ENCODE data around the gene PBX2. TPM values are rescaled to one million over a fixed set of nuclear protein-coding genes. Genes with fewer than 3 reads are reported as not detected.

Gene PBX2
- total and polyA plus RNA-seq, 4 experiments from 2014 or later, result 0.57 to 192 (median 94.7) TPM

GRCh38 chr6:32191696-32192607 lies 1.9 kb upstream of the PBX2 start:
- peak overlapping the region; percentile 81 to 99 for H3K4me3 ChIP-seq (ENCODE audit: low read length in 2 of 2)
- no peaks in the 10 kb centered on the region for H3K27me3 Mint-ChIP-seq
- H3K4me3 Mint-ChIP-seq, result peak overlapping the region; percentile 98 to 100 (median 99)
- peak overlapping the region; percentile 98 for H3K27ac ChIP-seq (ENCODE audit: low read depth, low read length)
- no peaks in the 10 kb centered on the region for H3K27me3 ChIP-seq (ENCODE audit: insufficient read depth, low read length)
- H3K36me3 Mint-ChIP-seq, result peaks cover 37 to 48% of the 10 kb centered on the region in 2 donors
- H3K27ac Mint-ChIP-seq, result peak overlapping the region; percentile 92 to 100 (median 99)
- H3K4me1 Mint-ChIP-seq, result peaks cover 37 to 84% (median 46%) of the 10 kb centered on the region in 4 donors
- H3K4me1 ChIP-seq (ENCODE audit: insufficient read depth, low read length), result peaks cover 55% of the 10 kb centered on the region
- H3K9me3 Mint-ChIP-seq, result no peaks in the 10 kb centered on the region
- no peaks in the 10 kb centered on the region for H3K9me3 ChIP-seq (ENCODE audit: control insufficient read depth in 1 of 2, low read length in 2 of 2)
- ChIA-PET POLR2A (ENCODE audit: partially characterized antibody) (interaction anchor here (0.6 to 12.7 kb wide), 16 partner anchors 12 to 782 kb away, joined by 3 to 408 read pairs (median 5); partner anchors contain the start of genes AGPAT1, ATF6B, DXO and FKBPL), CTCF (ENCODE audit: partially characterized antibody) (interaction anchor here (1.0 to 3.3 kb wide), 5 partner anchors 13 to 74 kb away, joined by 3 to 13 read pairs (median 5); partner anchors contain the start of gene RNF5)
- H3K36me3 ChIP-seq (ENCODE audit: insufficient read depth, low read length), result peaks cover 11% of the 10 kb centered on the region
- intact Hi-C loops (cut with micrococcal nuclease), result loop anchor here (2.0 to 10.0 kb wide), 3 partner anchors 233 to 1223 kb away; partner anchors contain the start of genes CUTA, HSD17B8, NELFE and PHF1
- DNase-seq, result peak in 1 of 5 donors; percentile 70

DNA sequence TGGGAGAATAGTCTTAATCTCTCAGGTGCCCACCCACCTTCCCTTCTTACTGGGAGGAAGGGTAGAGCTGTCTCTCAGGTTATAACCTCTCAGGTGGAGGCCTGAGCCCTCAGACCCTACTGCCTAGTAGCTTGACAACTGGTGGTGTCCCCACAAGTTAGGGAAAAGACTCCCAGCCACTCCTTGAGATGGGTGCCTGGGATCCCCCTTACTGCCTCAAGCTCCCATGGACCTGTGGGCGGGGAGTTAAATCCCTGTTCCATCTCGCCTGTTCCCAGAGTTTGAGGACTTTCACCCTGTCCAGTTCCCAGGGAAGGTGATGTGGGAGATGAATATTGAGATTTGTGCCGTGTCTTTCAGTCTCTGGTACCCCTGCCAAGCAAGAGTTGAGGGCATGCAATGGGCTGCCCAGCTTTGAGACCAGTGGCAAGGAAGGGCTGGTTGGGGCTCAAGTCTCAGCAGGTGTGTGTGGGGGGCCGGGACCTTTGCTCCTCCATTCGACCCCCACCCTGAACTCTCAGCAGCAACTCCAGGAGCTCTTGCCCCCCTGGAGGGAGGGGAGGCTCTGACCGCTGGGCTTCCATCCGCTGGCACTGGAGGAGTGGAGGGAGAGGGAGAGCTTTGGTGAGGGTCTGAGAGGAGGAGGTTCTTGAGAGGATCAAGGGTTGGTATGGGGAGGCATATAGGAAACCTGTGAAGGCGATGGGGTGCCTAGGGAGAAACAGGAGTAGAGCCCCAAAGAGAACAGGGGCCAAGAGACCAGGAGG lies 1.1 kb upstream of the PBX2 start:
- DNase-seq, result no peak
- peak overlapping the region; percentile 98 to 100 (median 99) for H3K4me3 Mint-ChIP-seq

DNA sequence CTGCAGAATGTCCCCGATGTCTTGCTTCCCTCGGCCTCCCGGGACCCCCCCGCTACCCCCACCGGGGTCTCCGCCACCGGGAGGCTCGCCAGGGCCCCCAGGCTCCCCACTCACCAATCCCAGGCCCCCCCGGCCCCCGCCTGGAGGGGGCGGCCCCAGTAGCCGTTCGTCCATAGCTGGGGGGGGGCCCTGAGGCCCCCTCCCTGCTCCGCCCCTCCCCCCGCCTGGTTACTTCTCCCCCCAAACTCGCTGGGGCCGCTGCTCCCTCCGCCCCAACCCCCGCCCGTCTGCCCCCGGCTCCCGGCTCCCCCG lies 304 bp downstream of the PBX2 start:
- Histone ChIP-seq H3K4me3 (ENCODE audit: low read length in 2 of 2) (peak overlapping the region; percentile 44 to 81), H3K9me3 (ENCODE audit: control insufficient read depth in 1 of 2, low read length in 2 of 2) (no peaks in the 10 kb centered on the region), H3K27ac (ENCODE audit: low read depth, low read length) (peak overlapping the region; percentile 98), H3K27me3 (ENCODE audit: insufficient read depth, low read length) (no peaks in the 10 kb centered on the region), H3K36me3 (ENCODE audit: insufficient read depth, low read length) (peaks cover 22% of the 10 kb centered on the region), H3K4me1 (ENCODE audit: insufficient read depth, low read length) (peaks cover 59% of the 10 kb centered on the region)
- ChIA-PET CTCF (ENCODE audit: partially characterized antibody) (interaction anchor here (1.2 to 3.0 kb wide), 2 partner anchors 10 to 35 kb away, joined by 3 to 18 read pairs; no protein-coding TSS in a partner anchor), POLR2A (ENCODE audit: partially characterized antibody) (interaction anchor here (0.9 to 12.7 kb wide), 7 partner anchors 10 to 782 kb away, joined by 3 to 408 read pairs (median 10); partner anchors contain the start of genes AGPAT1, ATF6B, EHMT2 and FKBPL)
- H3K9me3 Mint-ChIP-seq, result peaks cover 0 to 2% (median 0%) of the 10 kb centered on the region in 8 donors
- H3K27me3 Mint-ChIP-seq, result no peaks in the 10 kb centered on the region
- peak overlapping the region in 6 of 7 donors; percentile 86 to 97 (median 94) for H3K27ac Mint-ChIP-seq
- peaks cover 53 to 62% of the 10 kb centered on the region in 2 donors for H3K36me3 Mint-ChIP-seq
- no peak for DNase-seq
- H3K4me1 Mint-ChIP-seq, result peaks cover 42 to 80% (median 49%) of the 10 kb centered on the region in 4 donors
- peak overlapping the region; percentile 86 to 96 (median 92) for H3K4me3 Mint-ChIP-seq
- intact Hi-C loops (cut with micrococcal nuclease), result loop anchor here (1.0 to 10.0 kb wide), 5 partner anchors 11 to 1225 kb away; partner anchors contain the start of genes ATF6B, CUTA, HSD17B8 and PHF1

More for the DNA sequence above, 1.1 kb upstream of the PBX2 start:
- Mint-ChIP-seq H3K4me1 (peaks cover 42 to 85% (median 50%) of the 10 kb centered on the region in 4 donors), H3K9me3 (peaks cover 0 to 2% (median 0%) of the 10 kb centered on the region in 8 donors), H3K36me3 (peaks cover 46 to 57% of the 10 kb centered on the region in 2 donors), H3K27ac (peak overlapping the region; percentile 92 to 100 (median 99)), H3K27me3 (no peaks in the 10 kb centered on the region)
- CTCF ChIA-PET (ENCODE audit: partially characterized antibody), result interaction anchor here (0.9 to 3.3 kb wide), 3 partner anchors 11 to 73 kb away, joined by 3 to 18 read pairs (median 13); no protein-coding TSS in a partner anchor
- POLR2A ChIA-PET (ENCODE audit: partially characterized antibody), result interaction anchor here (0.7 to 12.7 kb wide), 11 partner anchors 11 to 1086 kb away, joined by 3 to 408 read pairs (median 7); partner anchors contain the start of genes AGPAT1, ATF6B, B3GALT4 and BAG6
- Histone ChIP-seq H3K4me1 (ENCODE audit: insufficient read depth, low read length) (peaks cover 59% of the 10 kb centered on the region), H3K9me3 (ENCODE audit: control insufficient read depth in 1 of 2, low read length in 2 of 2) (no peaks in the 10 kb centered on the region), H3K27me3 (ENCODE audit: insufficient read depth, low read length) (no peaks in the 10 kb centered on the region), H3K36me3 (ENCODE audit: insufficient read depth, low read length) (peaks cover 19% of the 10 kb centered on the region), H3K4me3 (ENCODE audit: low read length in 2 of 2) (peak overlapping the region; percentile 81 to 99), H3K27ac (ENCODE audit: low read depth, low read length) (peak overlapping the region; percentile 98)
- intact Hi-C loops (cut with micrococcal nuclease), result loop anchor here (1.0 to 10.0 kb wide), 5 partner anchors 13 to 1224 kb away; partner anchors contain the start of genes ATF6B, CUTA, HSD17B8 and PHF1

DNA sequence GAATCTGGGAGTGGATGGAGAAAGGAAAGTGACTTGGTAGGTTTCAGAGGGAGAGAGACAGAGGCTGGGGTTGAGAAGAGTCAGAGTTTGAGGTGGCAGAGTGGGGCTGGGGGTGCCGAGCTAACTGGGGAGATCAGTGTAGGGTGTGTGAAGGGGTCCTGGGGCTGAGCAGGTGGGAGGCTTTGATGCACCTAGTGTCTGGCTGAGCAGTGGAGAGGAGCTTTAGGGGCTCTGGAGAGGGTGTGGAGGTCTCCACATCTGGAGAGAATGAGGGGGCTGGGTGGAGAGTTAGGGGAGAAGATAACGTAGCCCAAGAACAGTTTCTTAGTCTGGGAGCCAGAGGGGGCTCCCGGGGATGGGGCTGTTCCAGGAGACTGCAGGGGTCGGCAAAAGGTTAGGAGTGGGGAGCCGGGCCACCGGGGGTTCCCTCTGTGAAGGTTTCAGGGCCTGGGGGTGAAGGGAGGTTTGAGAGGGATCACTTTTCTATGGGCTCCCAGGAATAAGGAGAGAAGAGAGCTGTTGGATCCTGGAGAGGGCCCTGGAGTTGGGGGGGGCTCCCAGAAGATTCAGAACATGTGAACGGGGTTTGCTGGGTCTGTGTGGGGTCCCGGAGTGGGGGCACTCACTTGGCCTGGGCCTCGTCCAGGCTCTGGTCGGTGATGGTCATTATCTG lies 797 bp downstream of the PBX2 start:
- no peak for DNase-seq
- Histone ChIP-seq H3K4me1 (ENCODE audit: insufficient read depth, low read length) (peaks cover 57% of the 10 kb centered on the region), H3K36me3 (ENCODE audit: insufficient read depth, low read length) (peaks cover 24% of the 10 kb centered on the region), H3K4me3 (ENCODE audit: low read length in 2 of 2) (peak overlapping the region; percentile 44 to 81), H3K27me3 (ENCODE audit: insufficient read depth, low read length) (no peaks in the 10 kb centered on the region), H3K9me3 (ENCODE audit: control insufficient read depth in 1 of 2, low read length in 2 of 2) (no peaks in the 10 kb centered on the region), H3K27ac (ENCODE audit: low read depth, low read length) (peak overlapping the region; percentile 98)
- intact Hi-C loops (cut with micrococcal nuclease), result no loop called here
- H3K4me3 Mint-ChIP-seq, result peak overlapping the region; percentile 86 to 96 (median 92)
- H3K36me3 Mint-ChIP-seq, result peaks cover 53 to 63% of the 10 kb centered on the region in 2 donors
- CTCF ChIA-PET (ENCODE audit: partially characterized antibody), result interaction anchor here (1.2 to 3.0 kb wide), 2 partner anchors 9 to 34 kb away, joined by 3 to 18 read pairs; no protein-coding TSS in a partner anchor
- H3K27me3 Mint-ChIP-seq, result no peaks in the 10 kb centered on the region
- POLR2A ChIA-PET (ENCODE audit: partially characterized antibody), result interaction anchor here (0.8 to 12.7 kb wide), 4 partner anchors 9 to 783 kb away, joined by 3 to 408 read pairs (median 96); partner anchors contain the start of genes AGPAT1, ATF6B, FKBPL and RNF5
- H3K27ac Mint-ChIP-seq, result peak overlapping the region; percentile 86 to 97 (median 95)
- peaks cover 0 to 2% (median 0%) of the 10 kb centered on the region in 8 donors for H3K9me3 Mint-ChIP-seq
- H3K4me1 Mint-ChIP-seq, result peaks cover 39 to 75% (median 44%) of the 10 kb centered on the region in 4 donors

DNA sequence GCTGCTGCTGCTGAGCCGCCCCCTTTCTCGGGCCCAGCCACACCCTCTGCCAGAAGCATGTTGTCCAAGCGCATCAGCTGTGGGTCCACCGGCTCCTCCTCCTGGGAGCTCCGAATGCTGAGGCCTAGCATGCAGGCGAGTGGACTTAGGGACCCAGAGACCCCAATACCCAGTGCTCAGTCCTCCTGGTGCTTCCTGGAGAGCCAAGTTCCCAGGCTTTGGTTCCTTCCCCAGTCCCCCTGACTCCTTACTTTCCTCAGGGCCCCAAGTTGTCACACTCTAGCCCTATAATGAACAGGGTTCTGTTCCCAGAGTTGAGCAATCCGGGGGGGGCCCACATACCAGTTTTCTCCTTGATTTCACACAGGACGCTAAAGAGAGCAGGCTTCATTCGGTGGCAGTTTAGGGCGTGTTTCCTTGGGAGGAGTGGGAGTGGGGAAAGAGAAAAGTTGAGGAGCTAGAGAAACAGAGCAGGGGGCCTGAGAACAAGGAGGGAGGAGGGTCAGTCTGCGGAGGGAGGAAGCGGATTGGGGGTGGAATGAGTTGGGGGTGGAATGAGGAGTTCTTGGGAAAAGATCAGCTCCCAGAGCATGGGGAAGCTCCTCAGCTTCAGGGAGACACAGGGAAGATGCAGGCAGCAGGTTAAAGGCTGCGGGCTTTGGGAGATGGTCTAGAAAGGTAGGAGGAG lies 1.5 kb downstream of the PBX2 start:
- ChIA-PET CTCF (ENCODE audit: partially characterized antibody) (interaction anchor here (1.2 to 3.0 kb wide), 2 partner anchors 9 to 34 kb away, joined by 3 to 18 read pairs; no protein-coding TSS in a partner anchor), POLR2A (ENCODE audit: partially characterized antibody) (interaction anchor here (0.8 to 12.7 kb wide), 3 partner anchors 9 to 783 kb away, joined by 4 to 408 read pairs (median 188); partner anchors contain the start of genes AGPAT1, ATF6B, FKBPL and RNF5)
- DNase-seq, result no peak
- Mint-ChIP-seq H3K4me3 (peak overlapping the region; percentile 86 to 96 (median 92)), H3K27me3 (no peaks in the 10 kb centered on the region), H3K9me3 (peaks cover 0 to 2% (median 0%) of the 10 kb centered on the region in 8 donors), H3K36me3 (peaks cover 53 to 66% of the 10 kb centered on the region in 2 donors), H3K4me1 (peaks cover 32 to 68% (median 38%) of the 10 kb centered on the region in 4 donors), H3K27ac (peak overlapping the region; percentile 86 to 97 (median 95))
- Histone ChIP-seq H3K4me1 (ENCODE audit: insufficient read depth, low read length) (peaks cover 57% of the 10 kb centered on the region), H3K4me3 (ENCODE audit: low read length in 2 of 2) (peak overlapping the region; percentile 44 to 81), H3K27me3 (ENCODE audit: insufficient read depth, low read length) (no peaks in the 10 kb centered on the region), H3K27ac (ENCODE audit: low read depth, low read length) (peak overlapping the region; percentile 98), H3K9me3 (ENCODE audit: control insufficient read depth in 1 of 2, low read length in 2 of 2) (no peaks in the 10 kb centered on the region), H3K36me3 (ENCODE audit: insufficient read depth, low read length) (peaks cover 31% of the 10 kb centered on the region)
- intact Hi-C loops (cut with micrococcal nuclease), result no loop called here

Data from CD4-positive, alpha-beta memory T cell (primary cell).